HG03196 (cell line): Measurements from ENCODE around the gene GCGR.

Experiments used
- ATAC-seq: cut with Tn5 transposase; IDR thresholded peaks from one replicate; pipeline ENCODE4 v1.9.1; 2021; ENCODE audit not compliant: unreplicated experiment

The GCGR gene

DNA sequence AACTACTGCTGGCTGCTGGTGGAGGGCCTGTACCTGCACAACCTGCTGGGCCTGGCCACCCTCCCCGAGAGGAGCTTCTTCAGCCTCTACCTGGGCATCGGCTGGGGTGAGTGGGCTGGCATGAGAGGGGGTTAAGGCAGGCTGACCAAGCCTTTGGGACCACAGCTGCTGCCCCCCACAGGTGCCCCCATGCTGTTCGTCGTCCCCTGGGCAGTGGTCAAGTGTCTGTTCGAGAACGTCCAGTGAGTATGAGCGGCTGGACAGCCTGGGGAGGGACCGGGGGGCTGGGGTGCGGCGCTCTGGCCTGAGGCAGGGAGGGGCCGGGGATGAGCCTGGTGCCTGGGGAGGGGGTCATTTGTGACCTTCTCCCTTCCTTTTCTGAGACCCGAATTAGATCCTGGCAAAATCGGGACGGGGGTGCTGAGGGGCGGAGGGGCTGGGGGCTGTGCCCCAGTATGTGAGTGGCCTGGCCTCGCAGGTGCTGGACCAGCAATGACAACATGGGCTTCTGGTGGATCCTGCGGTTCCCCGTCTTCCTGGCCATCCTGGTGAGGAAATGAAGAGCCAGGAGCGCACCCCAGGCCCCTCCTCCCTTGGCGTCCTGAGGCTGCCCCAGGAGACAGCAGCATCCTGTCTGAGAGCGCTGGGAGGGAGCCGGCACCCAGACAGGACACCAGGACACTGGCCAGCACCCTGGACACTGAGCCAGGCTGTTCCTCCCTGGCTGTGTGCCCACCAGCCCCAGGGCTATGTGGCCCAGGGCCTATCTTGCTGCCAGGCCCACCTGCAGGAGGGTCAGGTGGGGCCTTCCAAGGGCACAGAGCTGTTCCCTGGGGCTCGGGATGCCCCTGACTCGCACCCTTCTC is 8.0 kb downstream of the GCGR start:
- no peak for ATAC-seq

- no peak for ATAC-seq
Observed at GRCh38 chr17:81812571-81813370, 8.8 kb downstream of the GCGR start.

- no peak for ATAC-seq
Observed at GRCh38 chr17:81813371-81813684, 9.4 kb downstream of the GCGR start.

GRCh38 chr17:81813861-81814683 is 10.1 kb downstream of the GCGR start:
- ATAC-seq, result no peak

GRCh38 chr17:81814748-81815645 is 11.0 kb downstream of the GCGR start:
- no peak for ATAC-seq

GRCh38 chr17:81815646-81815986 is 11.7 kb downstream of the GCGR start:
- no peak for ATAC-seq

GRCh38 chr17:81817758-81818147 is 13.8 kb downstream of the GCGR start:
- ATAC-seq, result no peak

GRCh38 chr17:81819708-81820107 is 15.8 kb downstream of the GCGR start:
- no peak for ATAC-seq

- no peak for ATAC-seq
Observed at GRCh38 chr17:81821147-81821546, 17.2 kb downstream of the GCGR start.

DNA sequence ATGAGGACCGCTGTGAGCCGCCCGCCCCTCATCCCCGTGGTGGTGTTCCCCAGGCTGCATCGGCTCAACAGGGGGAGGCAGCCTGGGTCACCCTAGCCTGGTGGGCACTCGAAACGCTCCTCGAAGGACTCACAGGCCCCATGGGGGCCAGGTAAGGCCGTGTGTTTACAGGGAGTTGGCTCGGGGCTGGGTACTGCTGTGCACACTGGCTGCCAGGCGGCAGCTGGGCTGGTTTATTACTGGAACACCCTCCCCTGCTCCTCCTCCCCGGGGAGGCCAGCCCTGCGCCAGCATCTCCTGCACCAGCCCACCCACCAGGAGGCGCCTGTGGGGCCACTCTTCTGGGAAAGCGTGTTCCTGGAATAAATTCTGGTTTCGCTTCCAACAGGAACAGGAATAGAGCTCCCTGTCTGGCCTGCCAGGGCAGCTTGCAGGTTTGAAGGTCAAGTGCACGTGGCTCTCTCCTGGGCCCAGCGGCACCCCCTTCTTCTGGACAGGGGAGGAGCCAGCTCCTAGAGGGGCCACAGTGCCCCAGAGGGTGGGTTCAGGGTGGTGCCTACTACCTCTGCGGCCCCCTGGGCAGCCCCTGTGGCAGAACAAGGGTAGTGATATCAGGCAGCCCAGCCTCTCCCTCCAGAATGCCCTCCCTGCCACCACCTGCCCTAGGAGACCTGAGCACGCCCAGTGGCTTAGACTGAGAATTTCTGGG is 17.8 kb downstream of the GCGR start:
- no peak for ATAC-seq

DNA sequence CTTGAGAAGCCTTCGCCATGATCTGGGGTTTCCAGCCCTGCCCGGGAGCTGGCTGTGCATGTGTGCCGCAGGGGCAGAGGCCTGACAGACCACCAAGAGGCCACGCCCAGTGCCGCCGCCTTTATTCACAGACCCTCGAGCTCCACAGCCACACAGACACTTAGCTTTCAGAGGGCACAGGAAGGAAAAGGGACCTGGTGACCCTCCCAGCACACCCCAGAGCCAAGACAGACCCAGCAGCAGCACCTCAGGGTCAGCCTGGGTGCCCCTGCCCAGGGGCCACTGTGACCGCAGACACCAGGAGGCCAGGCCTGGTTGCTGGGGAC is 18.3 kb downstream of the GCGR start:
- no peak for ATAC-seq

- ATAC-seq, result no peak
Observed at GRCh38 chr17:81822996-81823819, 19.3 kb downstream of the GCGR start.

DNA sequence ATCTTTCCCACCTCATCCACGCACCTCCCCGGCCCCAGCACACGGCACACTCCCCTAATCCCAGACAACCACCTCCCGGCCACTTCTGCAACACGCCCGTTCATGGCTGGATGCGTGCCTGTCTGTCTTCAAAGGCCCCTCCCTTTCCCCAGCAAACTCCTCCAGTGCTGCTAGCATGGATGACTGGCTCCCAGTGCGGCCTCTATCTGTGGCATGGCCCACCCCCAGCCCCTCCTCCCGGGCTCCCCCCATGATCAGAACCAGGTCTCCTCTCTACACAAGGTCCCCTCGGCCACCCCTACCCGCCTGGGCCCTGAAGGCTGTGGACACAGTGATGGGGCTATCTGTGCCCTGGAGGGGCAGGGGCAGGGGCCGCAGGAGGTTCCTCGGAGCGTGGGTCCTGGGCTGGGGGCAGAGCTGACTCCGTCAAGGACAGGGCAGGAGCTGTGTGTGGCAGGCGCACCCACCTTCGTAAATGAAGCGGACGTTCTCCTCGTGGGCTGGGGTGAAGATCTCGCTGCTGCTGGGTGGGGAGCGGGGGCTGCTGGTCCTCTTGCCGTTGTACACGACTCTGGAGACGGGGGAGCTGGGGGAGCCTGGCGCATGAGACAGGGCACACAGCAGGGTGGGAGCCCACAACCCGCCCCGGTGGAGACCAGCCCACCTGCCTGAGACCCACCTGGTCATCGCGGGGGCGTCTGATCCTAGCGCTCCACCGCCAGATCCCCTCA is 20.0 kb downstream of the GCGR start:
- no peak for ATAC-seq

DNA sequence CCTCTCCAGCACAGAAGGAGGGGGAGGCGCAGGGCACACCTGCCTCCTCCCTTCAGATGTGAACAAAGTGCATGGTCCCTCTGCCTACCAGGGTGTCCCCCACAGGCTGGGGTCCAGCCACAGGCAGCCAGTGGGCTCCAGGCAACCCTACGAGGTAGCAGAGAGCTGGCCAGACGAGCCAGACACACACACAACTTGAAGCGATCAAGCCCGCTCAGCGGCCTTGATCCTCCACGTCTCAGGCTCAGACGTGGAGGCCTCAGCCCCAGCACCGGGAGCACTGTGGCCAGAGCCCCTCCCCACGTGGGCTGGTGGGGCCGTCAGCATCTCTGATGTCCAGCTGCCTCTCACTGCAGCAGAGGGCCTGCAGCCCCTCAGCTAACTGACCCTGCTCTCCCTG is 20.6 kb downstream of the GCGR start:
- ATAC-seq, result no peak

DNA sequence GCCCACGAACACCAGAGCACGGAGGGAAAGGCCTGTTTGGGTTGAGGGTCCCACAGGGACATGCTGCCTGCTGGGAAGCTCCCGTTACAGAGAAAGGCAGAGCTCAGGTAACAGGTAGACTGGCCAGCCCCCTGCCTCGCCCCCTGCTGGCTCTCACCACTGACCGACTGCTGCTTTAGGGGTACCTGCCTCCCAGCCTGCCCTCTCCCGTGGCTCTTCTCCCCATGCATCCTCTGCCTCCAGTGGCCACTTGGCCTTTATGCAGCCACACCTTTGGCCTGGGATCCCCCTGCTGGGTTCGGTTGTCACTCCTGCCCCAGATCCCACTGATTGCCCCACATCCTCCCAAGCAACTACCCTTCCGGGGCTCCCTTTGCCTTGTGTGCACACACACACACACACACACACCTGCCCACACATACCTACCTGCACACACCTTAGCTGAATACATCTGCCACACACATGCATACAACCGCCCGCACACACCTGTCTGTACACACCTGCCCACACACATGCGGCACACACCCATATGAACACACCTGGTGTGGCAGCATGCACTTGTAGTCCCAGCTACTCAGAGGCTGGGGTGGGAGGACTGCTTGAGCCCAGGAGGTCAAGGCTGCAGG is 22.0 kb downstream of the GCGR start:
- no peak for ATAC-seq

GRCh38 chr17:81828656-81829055 is 24.7 kb downstream of the GCGR start:
- no peak for ATAC-seq

- ATAC-seq, result no peak
Observed at GRCh38 chr17:81829858-81830257, 25.9 kb downstream of the GCGR start.

DNA sequence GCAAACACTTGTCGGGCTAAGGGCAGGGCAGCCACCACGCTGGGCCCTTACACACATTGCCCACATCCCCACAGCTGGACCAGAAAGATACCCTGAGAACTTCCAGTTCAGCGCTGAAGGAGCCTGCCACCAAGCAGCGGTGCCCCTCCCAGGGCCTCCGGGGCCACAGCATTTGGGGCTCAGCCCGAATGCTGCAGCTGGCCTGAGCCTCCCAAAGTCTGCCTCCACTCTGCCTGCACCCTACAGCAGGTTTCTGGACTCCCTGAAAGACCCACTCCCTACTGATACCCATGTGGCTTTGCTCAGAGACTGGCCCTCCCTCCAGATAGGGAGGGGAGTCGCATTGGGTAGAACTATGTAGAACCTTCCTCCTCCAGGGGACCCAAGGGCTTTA is 27.6 kb downstream of the GCGR start:
- no peak for ATAC-seq
